GM21528 (cell line): ENCODE measurements around the gene APLP2.
"Not testable (repeated sequence)": the region's sequence is repeated elsewhere in the genome, so short reads cannot be mapped to it uniquely, and the experiment has no call there.

ENCODE experiments used
- ATAC-seq: cut with Tn5 transposase; IDR thresholded peaks from one replicate; pipeline ENCODE4 v1.9.1; 2021; ENCODE audit warnings: mild to moderate bottlenecking, moderate library complexity; ENCODE audit not compliant: unreplicated experiment, low FRiP score

The APLP2 gene

GRCh38 chr11:130069659-130070108 lies at the start of gene APLP2:
APLP2 (plus strand) TSS chr11:130069894; CDS start chr11:130069978, 84 bp downstream.
- peak; percentile 99 for ATAC-seq

GRCh38 chr11:130020323-130020722 lies 49.4 kb upstream of the APLP2 start:
- ATAC-seq = no peak

GRCh38 chr11:130021606-130022005 lies 48.1 kb upstream of the APLP2 start:
- ATAC-seq = not testable (repeated sequence)

- peak; percentile 35 for ATAC-seq
These were observed 46.9 kb upstream of the APLP2 start for GRCh38 chr11:130022799-130023198.

GRCh38 chr11:130023204-130023603 lies 46.5 kb upstream of the APLP2 start:
- peak; percentile 97 for ATAC-seq

- ATAC-seq = no peak
These were observed 45.3 kb upstream of the APLP2 start for GRCh38 chr11:130024361-130024760.

- ATAC-seq = no peak
These were observed 44.3 kb upstream of the APLP2 start for GRCh38 chr11:130025371-130025770.

GRCh38 chr11:130029137-130029536 lies 40.6 kb upstream of the APLP2 start:
- no peak for ATAC-seq

GRCh38 chr11:130031056-130031455 lies 38.6 kb upstream of the APLP2 start:
- no peak for ATAC-seq

GRCh38 chr11:130031945-130032344 lies 37.7 kb upstream of the APLP2 start:
- ATAC-seq = no peak

GRCh38 chr11:130032931-130033330 lies 36.8 kb upstream of the APLP2 start:
- no peak for ATAC-seq

- ATAC-seq = no peak
These were observed 35.5 kb upstream of the APLP2 start for GRCh38 chr11:130034236-130034635.

- ATAC-seq = no peak
These were observed 32.6 kb upstream of the APLP2 start for GRCh38 chr11:130037058-130037457.

- no peak for ATAC-seq
These were observed 31.7 kb upstream of the APLP2 start for GRCh38 chr11:130037881-130038585.

- no peak for ATAC-seq
These were observed 29.3 kb upstream of the APLP2 start for GRCh38 chr11:130040281-130040940.

GRCh38 chr11:130042093-130042591 lies 27.6 kb upstream of the APLP2 start:
- ATAC-seq = no peak

- no peak for ATAC-seq
These were observed 26.1 kb upstream of the APLP2 start for GRCh38 chr11:130043575-130043974.

GRCh38 chr11:130047141-130047540 lies 22.6 kb upstream of the APLP2 start:
- ATAC-seq = no peak

- ATAC-seq = no peak
These were observed 20.3 kb upstream of the APLP2 start for GRCh38 chr11:130049328-130049771.

- no peak for ATAC-seq
These were observed 19.4 kb upstream of the APLP2 start for GRCh38 chr11:130050257-130050656.

- no peak for ATAC-seq
These were observed 18.6 kb upstream of the APLP2 start for GRCh38 chr11:130051082-130051481.

GRCh38 chr11:130052567-130052966 lies 17.1 kb upstream of the APLP2 start:
- no peak for ATAC-seq
